Retinal pigment epithelial cell (primary cell): ENCODE results near the gene FYCO1.

Source experiments
- DNase-seq: peaks from one replicate; pipeline ENCODE4 v3.0.0-alpha.2; 2010; ENCODE audit warnings: low read depth
- H3K4me3 ChIP-seq: 2 replicates; pipeline ENCODE4 v1.5.1; 2011; ENCODE audit warnings: mild to moderate bottlenecking, low read length, control low read depth, moderate library complexity
- CTCF ChIP-seq: conservative IDR thresholded peaks from 2 replicates; pipeline ENCODE4 v1.5.1; 2011; ENCODE audit warnings: low read depth, low read length, control low read depth, inconsistent platforms

The FYCO1 gene

GRCh38 chr3:45959201-45959600, 36.4 kb downstream of the FYCO1 start:
- H3K4me3 ChIP-seq: no peak overlapping the region
- no peak for TF ChIP-seq CTCF
- DNase-seq: no peak

GRCh38 chr3:45958321-45958791, 37.3 kb downstream of the FYCO1 start:
- no peak for TF ChIP-seq CTCF
- no peak for DNase-seq
- H3K4me3 ChIP-seq: no peak overlapping the region

- no peak for DNase-seq
- TF ChIP-seq CTCF: no peak
- H3K4me3 ChIP-seq: no peak overlapping the region
Measured at GRCh38 chr3:45957586-45957985, 38.0 kb downstream of the FYCO1 start.

GRCh38 chr3:45955706-45956105, 39.9 kb downstream of the FYCO1 start:
- DNase-seq: no peak
- no peak for TF ChIP-seq CTCF
- H3K4me3 ChIP-seq: no peak overlapping the region

- no peak for TF ChIP-seq CTCF
- no peak for DNase-seq
- no peak overlapping the region for H3K4me3 ChIP-seq
Measured at GRCh38 chr3:45955017-45955647, 40.5 kb downstream of the FYCO1 start.

- no peak overlapping the region for H3K4me3 ChIP-seq
- DNase-seq: no peak
- TF ChIP-seq CTCF: no peak
Measured at GRCh38 chr3:45954306-45954705, 41.3 kb downstream of the FYCO1 start.

- no peak overlapping the region for H3K4me3 ChIP-seq
- no peak for DNase-seq
- TF ChIP-seq CTCF: no peak
Measured at GRCh38 chr3:45953536-45953935, 42.1 kb downstream of the FYCO1 start.
